NCI-H1105 treated with DMSO at 0.1 percent for 48 hours (cell line): ENCODE measurements around the gene LAMA5.

Source experiments
- DNase-seq: peaks from one replicate; lab custom pipeline; 2025; lab: John Stamatoyannopoulos, UW

Gene LAMA5

GRCh38 chr20:62268228-62268900 lies 98.7 kb downstream of the LAMA5 start:
- DNase-seq: no peak

- no peak for DNase-seq
Observed at GRCh38 chr20:62267543-62267942, 99.6 kb downstream of the LAMA5 start.

- DNase-seq: no peak
Observed at GRCh38 chr20:62266851-62267250, 100.3 kb downstream of the LAMA5 start.

- DNase-seq: no peak
Observed at GRCh38 chr20:62266340-62266739, 100.8 kb downstream of the LAMA5 start.

GRCh38 chr20:62265365-62265764 lies 101.7 kb downstream of the LAMA5 start:
- no peak for DNase-seq

- no peak for DNase-seq
Observed at GRCh38 chr20:62263396-62263795, 103.7 kb downstream of the LAMA5 start.

GRCh38 chr20:62262064-62262463 lies 105.0 kb downstream of the LAMA5 start:
- DNase-seq: no peak

GRCh38 chr20:62259294-62259565 lies 107.9 kb downstream of the LAMA5 start:
- no peak for DNase-seq
